Daoy (cell line): Measurements from ENCODE around the gene FAXDC2. TPM values are rescaled to one million over a fixed set of nuclear protein-coding genes. Genes with fewer than 3 reads are reported as not detected.

Source experiments
- total RNA-seq: library from RNA; depleted of rRNA; stranded (reverse); fragments of >200 nt; shearing (Covaris generic); gene quantifications from 2 replicates; pipeline ENCODE4 v1.2.3, GENCODE V29; 2014; rRNA removed

The FAXDC2 gene
- total RNA-seq, 1 experiment from 2014 or later, result 0.46 TPM

Other genes starting within 250 kb of the FAXDC2 start
- 38.5 and 61.9 TPM in 2 replicates for gene LARP1, start 95.2 kb downstream of the FAXDC2 start, total RNA-seq
- 70.3 and 89.9 TPM in 2 replicates for gene CNOT8, start 8.0 kb upstream of the FAXDC2 start, total RNA-seq
- gene GEMIN5, start 87.6 kb upstream of the FAXDC2 start, total RNA-seq, result 18.7 and 25.5 TPM in 2 replicates
- 15.6 and 34.3 TPM in 2 replicates for gene MRPL22, start 90.5 kb upstream of the FAXDC2 start, total RNA-seq
- 0.17 TPM in 1 of 2 replicates, not detected in the other for gene KIF4B, start 163.2 kb upstream of the FAXDC2 start, total RNA-seq